ENCODE results near the gene HLA-B. TPM values are rescaled to one million over a fixed set of nuclear protein-coding genes. Genes with fewer than 3 reads are reported as not detected.

Gene HLA-B
- total RNA-seq, 4 donors from 2014 or later, result 995 to 1,612 (median 1,279) TPM

DNA sequence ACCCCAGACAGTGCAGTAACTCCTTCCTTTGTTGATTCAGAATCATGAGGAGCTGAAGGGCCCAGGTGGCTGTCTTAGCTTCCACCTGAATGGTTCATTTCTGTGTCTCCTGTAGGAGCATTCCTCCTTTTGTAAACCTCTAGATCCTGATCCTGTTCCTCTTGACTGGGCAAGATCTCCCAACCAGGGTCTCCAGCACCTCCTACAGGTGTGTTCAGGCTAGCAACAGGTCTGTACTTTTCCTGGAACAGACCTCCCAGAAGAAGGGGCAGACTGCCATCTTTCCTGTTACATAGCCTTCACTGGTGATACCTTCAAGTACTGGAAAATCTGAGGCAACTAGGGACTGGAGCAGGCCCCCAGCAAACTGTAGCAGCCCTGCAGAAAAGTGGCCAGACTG lies 35.2 kb downstream of the HLA-B start:
- TF ChIP-seq, protein P1, sequence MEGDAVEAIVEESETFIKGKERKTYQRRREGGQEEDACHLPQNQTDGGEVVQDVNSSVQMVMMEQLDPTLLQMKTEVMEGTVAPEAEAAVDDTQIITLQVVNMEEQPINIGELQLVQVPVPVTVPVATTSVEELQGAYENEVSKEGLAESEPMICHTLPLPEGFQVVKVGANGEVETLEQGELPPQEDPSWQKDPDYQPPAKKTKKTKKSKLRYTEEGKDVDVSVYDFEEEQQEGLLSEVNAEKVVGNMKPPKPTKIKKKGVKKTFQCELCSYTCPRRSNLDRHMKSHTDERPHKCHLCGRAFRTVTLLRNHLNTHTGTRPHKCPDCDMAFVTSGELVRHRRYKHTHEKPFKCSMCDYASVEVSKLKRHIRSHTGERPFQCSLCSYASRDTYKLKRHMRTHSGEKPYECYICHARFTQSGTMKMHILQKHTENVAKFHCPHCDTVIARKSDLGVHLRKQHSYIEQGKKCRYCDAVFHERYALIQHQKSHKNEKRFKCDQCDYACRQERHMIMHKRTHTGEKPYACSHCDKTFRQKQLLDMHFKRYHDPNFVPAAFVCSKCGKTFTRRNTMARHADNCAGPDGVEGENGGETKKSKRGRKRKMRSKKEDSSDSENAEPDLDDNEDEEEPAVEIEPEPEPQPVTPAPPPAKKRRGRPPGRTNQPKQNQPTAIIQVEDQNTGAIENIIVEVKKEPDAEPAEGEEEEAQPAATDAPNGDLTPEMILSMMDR (IDR thresholded peaks at IDR 0.05), result no peak
- TF ChIP-seq POLR2AphosphoS5 (IDR thresholded peaks at IDR 0.05) (no peak), EP300 (IDR thresholded peaks at IDR 0.05) (no peak), POLR2A (IDR thresholded peaks at IDR 0.05) (no peak)

DNA sequence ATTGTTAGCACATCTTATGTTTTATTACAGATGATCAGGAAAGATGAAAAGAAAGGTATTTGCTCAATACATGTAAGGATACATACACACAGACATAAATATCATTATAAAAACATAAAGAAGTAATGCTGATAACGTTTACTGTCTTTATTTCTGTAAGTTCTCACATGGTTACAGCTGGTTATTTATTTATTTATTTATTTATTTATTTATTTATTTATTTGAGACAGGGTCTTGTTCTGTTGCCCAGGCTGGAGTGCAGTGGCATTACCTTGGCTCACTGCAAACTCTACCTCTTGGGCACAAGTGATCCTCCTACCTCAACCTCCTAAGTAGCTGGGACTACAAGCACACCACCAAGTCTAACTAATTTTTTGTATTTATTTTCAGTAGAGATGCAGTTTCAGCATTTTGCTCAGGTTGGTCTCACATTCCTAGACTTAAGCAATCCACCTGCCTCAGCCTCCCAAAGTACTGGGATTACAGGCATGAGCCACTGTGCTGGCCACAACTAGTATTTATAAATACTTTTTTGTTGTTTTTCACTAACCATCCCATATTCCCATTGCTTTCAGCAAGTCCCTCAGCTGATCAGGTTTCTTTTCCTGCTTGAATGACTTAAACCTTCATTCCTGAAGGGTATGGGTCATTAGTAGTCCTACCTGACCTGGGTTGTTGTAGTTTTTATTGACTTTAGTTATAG lies 35.8 kb downstream of the HLA-B start:
- Histone ChIP-seq H3K27ac (no peak overlapping the region), H3K9me3 (no peaks in the 10 kb centered on the region), H3K36me3 (no peaks in the 10 kb centered on the region), H3K4me1 (no peaks in the 10 kb centered on the region), H3K4me3 (no peak overlapping the region), H3K27me3 (no peaks in the 10 kb centered on the region)
- TF ChIP-seq POLR2AphosphoS5 (IDR thresholded peaks at IDR 0.05) (no peak), POLR2A (IDR thresholded peaks at IDR 0.05) (no peak), EP300 (IDR thresholded peaks at IDR 0.05) (no peak)
- TF ChIP-seq, protein P1 (IDR thresholded peaks at IDR 0.05), result no peak
- WGBS, result 35% methylated on average over 1 of the region's 1 CpG
- no peak for DNase-seq (ENCODE audit: low spot score in 2 of 2)

More for the DNA sequence above, 35.2 kb downstream of the HLA-B start:
- no peak for DNase-seq (ENCODE audit: low spot score in 2 of 2)
- Histone ChIP-seq H3K4me1 (no peaks in the 10 kb centered on the region), H3K27ac (no peak overlapping the region), H3K9me3 (no peaks in the 10 kb centered on the region), H3K36me3 (no peaks in the 10 kb centered on the region), H3K27me3 (no peaks in the 10 kb centered on the region), H3K4me3 (no peak overlapping the region)

- Histone ChIP-seq H3K27ac (no peak overlapping the region), H3K9me3 (no peaks in the 10 kb centered on the region), H3K36me3 (no peaks in the 10 kb centered on the region), H3K4me1 (no peaks in the 10 kb centered on the region), H3K27me3 (no peaks in the 10 kb centered on the region), H3K4me3 (no peak overlapping the region)
- WGBS, result 40% methylated on average over 2 of the region's 2 CpGs
- TF ChIP-seq, protein P1 (IDR thresholded peaks at IDR 0.05), result no peak
- no peak for TF ChIP-seq EP300 (IDR thresholded peaks at IDR 0.05)
- TF ChIP-seq POLR2A (IDR thresholded peaks at IDR 0.05), result no peak
- no peak for TF ChIP-seq POLR2AphosphoS5 (IDR thresholded peaks at IDR 0.05)
- no peak for DNase-seq (ENCODE audit: low spot score in 2 of 2)
These were observed 39.9 kb downstream of the HLA-B start for GRCh38 chr6:31317036-31317435.

GRCh38 chr6:31309641-31310040 lies 47.3 kb downstream of the HLA-B start:
- no peak overlapping the region for H3K27ac ChIP-seq
- no peaks in the 10 kb centered on the region for H3K9me3 ChIP-seq
- no peak for TF ChIP-seq POLR2A (IDR thresholded peaks at IDR 0.05)
- no peak for TF ChIP-seq POLR2AphosphoS5 (IDR thresholded peaks at IDR 0.05)
- TF ChIP-seq EP300 (IDR thresholded peaks at IDR 0.05), result no peak
- TF ChIP-seq, protein P1 (IDR thresholded peaks at IDR 0.05), result no peak
- peaks cover 12% of the 10 kb centered on the region for H3K4me1 ChIP-seq
- H3K36me3 ChIP-seq, result no peaks in the 10 kb centered on the region
- H3K27me3 ChIP-seq, result peaks cover 41% of the 10 kb centered on the region
- WGBS, result 75% methylated on average over 2 of the region's 2 CpGs
- H3K4me3 ChIP-seq, result no peak overlapping the region
- no peak for DNase-seq (ENCODE audit: low spot score in 2 of 2)

DNA sequence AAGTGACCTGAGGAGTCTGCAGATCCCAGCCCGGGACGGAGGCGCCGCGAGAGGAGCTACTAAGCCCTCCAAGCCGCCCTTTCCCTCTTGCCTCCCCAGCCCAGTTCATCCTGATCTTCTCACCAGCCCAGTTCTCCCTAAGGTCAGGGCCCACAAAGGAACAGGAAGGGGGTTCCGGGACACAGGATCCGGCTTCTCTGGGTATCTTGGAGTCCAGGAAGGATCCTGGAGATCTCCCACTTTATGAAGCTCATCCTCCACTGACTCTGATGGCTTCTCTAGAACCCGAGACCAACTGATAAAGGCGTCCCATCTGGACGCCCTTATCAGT lies 48.2 kb downstream of the HLA-B start:
- DNase-seq (ENCODE audit: low spot score in 2 of 2), result no peak
- peak overlapping the region; percentile 47 for H3K4me3 ChIP-seq
- TF ChIP-seq EP300 (IDR thresholded peaks at IDR 0.05) (no peak), POLR2AphosphoS5 (IDR thresholded peaks at IDR 0.05) (no peak), POLR2A (IDR thresholded peaks at IDR 0.05) (no peak)
- TF ChIP-seq, protein P1 (IDR thresholded peaks at IDR 0.05), result no peak
- H3K36me3 ChIP-seq, result no peaks in the 10 kb centered on the region
- peaks cover 41% of the 10 kb centered on the region for H3K27me3 ChIP-seq
- no peaks in the 10 kb centered on the region for H3K9me3 ChIP-seq
- H3K4me1 ChIP-seq, result peaks cover 12% of the 10 kb centered on the region
- H3K27ac ChIP-seq, result no peak overlapping the region
- 27% methylated on average over 7 of the region's 11 CpGs for WGBS

Data from suprapubic skin (tissue), 4 donors.